Measurements from ENCODE around the gene ZC2HC1B.

ZC2HC1B gene

GRCh38 chr6:143901885-143902750 is 37.8 kb downstream of the ZC2HC1B start:
- Histone ChIP-seq H3K9me3 (ENCODE audit: control insufficient read depth, insufficient read depth, low read length) (no peaks in the 10 kb centered on the region), H3K4me2 (ENCODE audit: low read length) (no peak overlapping the region), H3K36me3 (ENCODE audit: control insufficient read depth, low read length) (no peaks in the 10 kb centered on the region), H3K4me1 (ENCODE audit: control insufficient read depth, low read length) (no peaks in the 10 kb centered on the region), H4K20me1 (ENCODE audit: control insufficient read depth, insufficient read depth, low read depth, low read length) (no peaks in the 10 kb centered on the region), H3K4me3 (ENCODE audit: low read length) (no peak overlapping the region), H3K9me2 (replicated peaks; ENCODE audit: control insufficient read depth, low read length) (no peaks in the 10 kb centered on the region), H3F3A (ENCODE audit: control insufficient read depth, insufficient read depth) (no peaks in the 10 kb centered on the region), H3K79me2 (ENCODE audit: control insufficient read depth, low read length) (no peaks in the 10 kb centered on the region), H3K27me3 (ENCODE audit: control insufficient read depth, low read length) (no peaks in the 10 kb centered on the region), H3K27ac (ENCODE audit: low read depth, low read length) (no peak overlapping the region)
- TF ChIP-seq CTCF (IDR thresholded peaks at IDR 0.05; ENCODE audit: low read depth, low read length, poor library complexity, severe bottlenecking) (no peak), EZH2phosphoT487 (IDR thresholded peaks at IDR 0.05; ENCODE audit: borderline replicate concordance, low read length) (no peak)

GRCh38 chr6:143902827-143903226 is 38.6 kb downstream of the ZC2HC1B start:
- Histone ChIP-seq H4K20me1 (ENCODE audit: control insufficient read depth, insufficient read depth, low read depth, low read length) (no peaks in the 10 kb centered on the region), H3K4me2 (ENCODE audit: low read length) (no peak overlapping the region), H3K9me3 (ENCODE audit: control insufficient read depth, insufficient read depth, low read length) (no peaks in the 10 kb centered on the region), H3K36me3 (ENCODE audit: control insufficient read depth, low read length) (no peaks in the 10 kb centered on the region), H3K27me3 (ENCODE audit: control insufficient read depth, low read length) (no peaks in the 10 kb centered on the region), H3K4me1 (ENCODE audit: control insufficient read depth, low read length) (no peaks in the 10 kb centered on the region), H3K9me2 (replicated peaks; ENCODE audit: control insufficient read depth, low read length) (no peaks in the 10 kb centered on the region), H3K27ac (ENCODE audit: low read depth, low read length) (no peak overlapping the region), H3F3A (ENCODE audit: control insufficient read depth, insufficient read depth) (no peaks in the 10 kb centered on the region), H3K4me3 (ENCODE audit: low read length) (no peak overlapping the region), H3K79me2 (ENCODE audit: control insufficient read depth, low read length) (no peaks in the 10 kb centered on the region)
- TF ChIP-seq EZH2phosphoT487 (IDR thresholded peaks at IDR 0.05; ENCODE audit: borderline replicate concordance, low read length) (no peak), CTCF (IDR thresholded peaks at IDR 0.05; ENCODE audit: low read depth, low read length, poor library complexity, severe bottlenecking) (no peak)

DNA sequence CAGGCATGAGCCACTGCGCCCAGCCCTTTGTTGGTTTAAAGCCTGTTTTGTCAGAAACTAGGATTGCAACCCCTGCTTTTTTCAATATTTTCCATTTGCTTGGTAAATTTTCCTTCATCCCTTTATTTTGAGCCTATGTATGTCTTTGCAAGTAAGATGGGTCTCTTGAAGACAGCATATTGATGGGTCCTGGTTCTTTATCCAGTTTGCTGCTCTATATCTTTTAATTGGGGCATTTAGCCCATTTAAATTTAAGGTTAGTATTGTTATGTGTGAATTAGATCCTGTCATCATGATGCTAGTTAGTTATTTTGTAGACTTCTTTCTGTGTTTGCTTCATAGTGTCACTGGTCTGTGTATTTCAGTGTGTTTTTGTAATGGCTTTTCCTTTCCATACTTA is 46.8 kb downstream of the ZC2HC1B start:
- Histone ChIP-seq H4K20me1 (ENCODE audit: control insufficient read depth, insufficient read depth, low read depth, low read length) (no peaks in the 10 kb centered on the region), H3F3A (ENCODE audit: control insufficient read depth, insufficient read depth) (no peaks in the 10 kb centered on the region), H3K27me3 (ENCODE audit: control insufficient read depth, low read length) (no peaks in the 10 kb centered on the region), H3K4me1 (ENCODE audit: control insufficient read depth, low read length) (no peaks in the 10 kb centered on the region), H3K36me3 (ENCODE audit: control insufficient read depth, low read length) (no peaks in the 10 kb centered on the region), H3K27ac (ENCODE audit: low read depth, low read length) (no peak overlapping the region), H3K9me3 (ENCODE audit: control insufficient read depth, insufficient read depth, low read length) (no peaks in the 10 kb centered on the region), H3K4me2 (ENCODE audit: low read length) (no peak overlapping the region), H3K79me2 (ENCODE audit: control insufficient read depth, low read length) (no peaks in the 10 kb centered on the region), H3K9me2 (replicated peaks; ENCODE audit: control insufficient read depth, low read length) (no peaks in the 10 kb centered on the region), H3K4me3 (ENCODE audit: low read length) (no peak overlapping the region)
- no peak for TF ChIP-seq CTCF (IDR thresholded peaks at IDR 0.05; ENCODE audit: low read depth, low read length, poor library complexity, severe bottlenecking)
- TF ChIP-seq EZH2phosphoT487 (IDR thresholded peaks at IDR 0.05; ENCODE audit: borderline replicate concordance, low read length): no peak

All from DOHH2 (cell line).